Stimulated activated CD8-positive, alpha-beta memory T cell treated with anti-CD3 and anti-CD28 coated beads, Interleukin-7, amount 100 ng/mL, for 48 hours (primary cell): ENCODE measurements around the gene ADAM10.

Experiments
- DNase-seq, 2 donors: peaks; one replicate each; pipeline ENCODE4 v3.0.0-alpha.2; 2020; ENCODE audit warnings: low read depth in 1 of 2; ENCODE audit errors: extremely low read depth in 1 of 2

Gene ADAM10

DNA sequence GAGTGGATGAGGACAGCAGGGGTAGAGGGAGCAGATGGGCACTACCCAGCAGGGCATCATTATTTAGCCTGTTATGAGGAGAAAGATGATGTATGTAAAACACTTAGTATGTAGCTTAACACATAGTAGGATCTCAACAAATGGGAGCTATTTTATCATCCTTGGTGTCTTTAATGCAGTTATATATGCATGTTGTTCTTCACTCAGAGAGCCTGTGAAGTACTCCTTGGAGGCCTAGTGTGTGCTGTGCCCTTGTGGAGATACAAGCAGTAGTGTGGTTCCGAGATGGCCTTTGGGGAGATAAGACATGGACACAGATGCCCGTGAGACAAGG lies 193.5 kb downstream of the ADAM10 start:
- no peak for DNase-seq

DNA sequence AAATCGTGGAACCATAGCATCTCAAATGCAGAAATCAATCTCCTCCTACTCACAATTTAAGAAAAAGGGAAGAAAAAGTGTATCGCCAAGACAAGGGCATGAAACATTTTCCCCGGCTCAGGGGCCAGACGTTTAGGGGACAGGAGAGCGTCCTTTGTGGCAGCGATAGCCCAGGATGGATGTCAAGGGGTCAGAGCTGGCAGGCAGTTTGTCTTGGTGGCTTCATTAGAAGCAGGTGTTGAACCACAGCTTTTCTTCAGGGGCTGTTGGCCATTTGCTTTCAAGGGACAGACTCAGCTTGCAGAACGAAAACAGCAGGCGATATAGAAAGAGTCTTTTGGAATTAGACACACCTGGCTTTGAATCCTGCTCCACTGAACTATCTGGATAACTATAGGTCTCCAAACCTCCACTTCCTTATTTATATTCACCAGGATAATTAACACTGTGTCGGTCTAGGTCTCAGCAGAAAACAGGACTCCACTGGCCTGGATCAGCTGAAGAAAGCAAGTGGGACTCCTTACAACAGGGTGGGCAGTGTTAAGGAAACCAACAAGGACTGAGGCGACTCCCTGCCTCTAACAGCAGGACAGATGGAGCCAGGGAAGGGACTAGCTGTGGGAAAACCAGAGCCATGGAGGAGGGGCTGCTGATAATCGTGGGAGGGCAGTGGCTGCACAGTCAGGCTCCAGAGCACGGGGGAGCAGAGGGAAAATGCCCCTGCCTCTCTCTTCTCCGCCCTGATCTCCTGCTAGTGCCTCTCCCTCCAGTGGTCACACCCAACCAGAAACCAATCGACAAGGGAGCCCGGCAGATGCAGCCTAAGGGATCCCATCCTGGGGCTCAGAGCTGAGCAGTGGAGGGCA lies 194.1 kb downstream of the ADAM10 start:
- no peak for DNase-seq

- no peak for DNase-seq
These were observed 194.7 kb downstream of the ADAM10 start for GRCh38 chr15:58554758-58555157.

DNA sequence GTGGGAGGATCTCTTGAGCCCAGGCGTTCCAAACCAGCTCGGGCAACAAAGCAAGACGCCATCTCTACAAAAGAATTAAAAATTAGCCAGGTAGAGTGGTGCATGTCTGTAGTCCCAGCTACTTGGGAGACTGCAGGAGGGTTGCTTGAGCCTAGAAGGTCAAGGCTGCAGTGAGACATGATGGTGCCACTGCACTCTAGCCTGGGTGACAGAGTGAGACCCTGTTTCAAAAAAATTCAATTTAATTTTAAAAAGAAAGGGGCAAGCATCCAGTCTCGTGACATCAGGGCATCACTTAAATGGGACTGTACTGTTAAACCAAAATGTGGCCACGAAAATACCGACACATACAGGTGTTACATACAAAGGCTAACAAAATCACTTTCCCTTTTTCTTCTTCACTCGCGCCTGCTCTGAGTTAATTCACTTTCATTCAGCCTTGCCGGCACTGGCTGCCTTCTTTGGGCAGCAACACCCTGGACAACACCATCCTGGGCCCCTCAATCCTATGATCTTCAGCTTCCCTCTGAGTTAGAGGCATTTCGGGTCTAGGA lies 196.1 kb downstream of the ADAM10 start:
- DNase-seq, result no peak

GRCh38 chr15:58552505-58553364 lies 196.8 kb downstream of the ADAM10 start:
- DNase-seq, result no peak

- no peak for DNase-seq
These were observed 197.6 kb downstream of the ADAM10 start for GRCh38 chr15:58551764-58552504.

DNA sequence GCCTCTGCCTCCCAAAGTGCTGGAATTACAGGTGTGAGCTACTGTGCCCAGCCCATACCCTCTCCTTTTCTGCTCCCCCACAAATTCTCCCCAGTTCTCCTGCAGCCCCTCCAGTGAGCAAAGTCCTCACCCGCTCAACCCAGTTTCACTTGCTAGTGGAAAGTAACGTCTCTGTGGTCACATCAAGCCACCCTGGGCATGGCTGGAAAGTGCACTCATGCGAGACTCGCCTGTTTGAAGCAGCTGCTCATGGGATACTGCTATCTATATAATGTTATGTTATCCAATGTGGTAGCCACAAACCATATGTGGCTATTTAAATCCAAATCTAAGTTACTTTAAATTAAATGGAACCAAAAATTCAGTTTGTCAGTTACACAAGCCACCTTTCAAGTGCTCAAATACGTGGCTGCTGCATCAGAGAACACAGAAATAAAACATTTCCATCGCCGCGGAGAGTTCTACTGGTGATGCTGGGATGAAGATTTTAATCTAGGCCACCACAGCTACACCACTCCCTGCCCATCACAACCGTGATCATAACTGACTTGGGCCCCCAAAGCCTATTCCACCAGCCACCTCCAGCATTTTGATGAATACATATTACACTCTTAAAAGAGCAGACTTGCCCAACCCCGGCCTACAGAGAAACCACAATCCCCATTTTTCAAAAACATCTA lies 198.3 kb downstream of the ADAM10 start:
- DNase-seq, result peak in 1 of 2 donors; percentile 37

DNA sequence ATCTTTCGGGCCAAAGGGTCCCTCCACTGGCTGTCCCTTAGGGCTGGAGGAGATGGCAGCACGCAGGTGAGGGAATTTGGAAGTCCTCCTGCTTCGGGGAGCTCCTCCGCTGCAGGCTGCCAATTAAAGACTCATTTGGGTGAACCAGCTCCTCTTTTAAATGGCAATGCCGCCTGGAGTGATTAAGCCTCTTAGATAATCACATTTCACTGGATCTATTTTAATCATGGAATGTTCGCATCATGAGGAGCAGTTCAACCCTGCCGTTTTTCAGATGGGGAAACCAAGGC lies 199.8 kb downstream of the ADAM10 start:
- DNase-seq, result no peak

GRCh38 chr15:58549013-58549784 lies 200.3 kb downstream of the ADAM10 start:
- no peak for DNase-seq

DNA sequence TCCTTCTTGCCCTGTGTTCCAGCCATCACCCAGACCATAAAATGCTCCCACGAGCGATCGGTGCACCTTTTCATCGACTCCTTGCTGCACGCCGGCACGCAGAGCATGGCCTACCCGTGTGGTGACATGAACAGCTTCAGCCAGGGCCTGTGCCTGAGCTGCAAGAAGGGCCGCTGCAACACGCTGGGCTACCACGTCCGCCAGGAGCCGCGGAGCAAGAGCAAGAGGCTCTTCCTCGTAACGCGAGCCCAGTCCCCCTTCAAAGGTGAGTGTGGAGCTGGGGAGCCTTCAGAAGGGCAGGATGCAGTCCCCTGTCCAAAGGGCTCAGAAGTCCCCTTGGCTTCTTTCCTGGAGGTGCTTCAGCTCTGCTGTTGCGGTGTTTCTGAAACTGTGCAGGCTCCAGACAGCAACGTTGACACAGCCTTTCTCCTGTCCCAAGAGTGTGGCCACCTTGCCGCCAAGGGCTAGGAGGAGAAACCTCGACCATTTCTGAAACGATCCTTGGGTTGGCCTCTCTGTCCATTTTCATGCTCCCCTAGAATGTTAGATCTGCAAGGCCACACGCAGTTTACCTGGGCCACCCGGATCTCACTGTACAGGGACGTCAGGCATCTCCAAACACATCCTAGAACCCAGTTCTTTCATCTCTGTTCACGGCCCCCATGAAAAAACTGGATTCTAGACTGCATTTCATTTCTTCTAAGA lies 201.0 kb downstream of the ADAM10 start:
- no peak for DNase-seq

DNA sequence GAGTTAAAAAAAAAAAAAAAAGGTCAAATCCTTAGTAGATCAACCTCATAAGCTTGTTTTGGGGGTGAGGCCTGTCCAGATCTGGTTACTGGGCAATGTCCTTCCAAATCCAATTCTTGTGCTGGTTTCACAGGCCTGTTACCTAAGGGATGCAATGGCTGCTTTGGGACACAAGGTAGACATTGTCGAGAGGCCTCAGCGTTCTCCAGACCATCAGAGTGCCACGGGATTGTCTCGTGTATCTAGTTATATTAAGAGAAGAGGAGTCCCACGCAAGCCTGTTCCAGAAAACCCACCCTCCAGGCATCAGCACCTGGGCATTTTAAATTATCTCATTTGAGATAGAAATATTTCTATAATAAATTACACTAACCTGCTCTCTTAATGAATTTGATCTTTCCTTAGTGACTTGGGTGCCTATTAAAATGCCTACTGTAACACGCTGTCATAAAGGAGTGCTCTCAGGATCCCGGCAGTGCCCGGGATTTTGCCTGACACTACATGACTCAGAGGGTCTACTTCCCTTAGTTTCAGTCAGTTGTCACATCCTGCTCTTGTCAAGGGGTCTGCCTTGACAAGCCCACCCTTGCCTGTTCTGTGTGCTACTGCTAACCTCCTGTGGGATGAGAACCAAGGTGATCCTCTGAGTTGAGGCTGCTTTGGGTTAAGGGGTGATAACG lies 201.7 kb downstream of the ADAM10 start:
- no peak for DNase-seq

GRCh38 chr15:58546635-58547627 lies 202.6 kb downstream of the ADAM10 start:
- no peak for DNase-seq

DNA sequence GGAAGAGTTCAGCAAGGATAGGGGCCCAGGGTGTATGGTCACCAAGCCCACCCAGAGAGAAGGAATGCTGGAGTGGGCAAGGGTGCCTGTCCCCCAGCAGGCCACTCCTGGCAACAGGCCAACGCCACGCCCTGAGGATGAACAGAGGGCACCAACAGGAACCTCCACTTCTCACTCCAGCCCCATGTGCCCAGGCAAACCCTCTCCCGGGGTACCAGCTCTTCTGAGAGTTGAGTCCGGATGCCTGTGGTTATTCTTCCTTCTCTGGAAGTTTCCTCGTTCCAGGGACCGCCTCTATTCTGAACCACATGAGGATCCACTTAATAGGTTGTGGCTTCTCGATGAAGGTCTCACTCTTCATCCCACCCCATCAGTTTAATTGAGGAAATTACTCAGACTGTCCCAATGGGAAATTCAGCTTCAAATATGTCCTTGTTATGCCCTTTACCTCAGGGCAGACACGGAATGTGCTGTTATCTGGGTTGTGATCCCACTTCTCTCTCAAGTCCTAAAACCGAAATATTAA lies 203.4 kb downstream of the ADAM10 start:
- no peak for DNase-seq

DNA sequence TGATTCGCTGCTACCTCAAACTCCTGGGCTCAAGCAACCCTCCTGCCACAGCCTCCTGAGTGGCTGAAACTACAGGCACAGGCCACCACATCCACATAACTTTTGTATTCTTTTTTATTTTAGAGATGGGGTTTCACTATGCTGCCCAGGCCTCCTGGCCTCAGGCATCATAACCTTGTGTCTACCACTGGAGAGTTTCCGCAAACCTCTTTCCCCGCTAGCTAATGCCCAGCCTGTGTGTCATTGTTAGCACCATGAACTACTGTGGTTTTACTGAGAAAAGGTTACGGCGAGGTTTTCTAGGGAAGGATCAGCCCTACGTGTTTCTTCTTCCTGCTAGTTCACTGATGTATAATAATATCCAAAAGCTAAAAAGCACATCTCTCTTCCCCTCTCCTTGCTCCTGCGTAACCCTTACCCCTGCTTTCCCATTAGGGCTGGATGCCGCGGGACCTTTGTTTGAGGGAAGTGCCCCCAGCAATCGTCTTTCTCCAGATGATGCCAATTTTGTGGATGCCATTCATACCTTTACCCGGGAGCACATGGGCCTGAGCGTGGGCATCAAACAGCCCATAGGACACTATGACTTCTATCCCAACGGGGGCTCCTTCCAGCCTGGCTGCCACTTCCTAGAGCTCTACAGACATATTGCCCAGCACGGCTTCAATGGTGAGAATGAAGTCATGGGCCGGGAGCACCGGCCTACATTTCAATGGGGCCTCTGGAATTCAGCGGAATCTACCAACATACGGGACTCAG lies 204.0 kb downstream of the ADAM10 start:
- peak; percentile 33 to 49 for DNase-seq

DNA sequence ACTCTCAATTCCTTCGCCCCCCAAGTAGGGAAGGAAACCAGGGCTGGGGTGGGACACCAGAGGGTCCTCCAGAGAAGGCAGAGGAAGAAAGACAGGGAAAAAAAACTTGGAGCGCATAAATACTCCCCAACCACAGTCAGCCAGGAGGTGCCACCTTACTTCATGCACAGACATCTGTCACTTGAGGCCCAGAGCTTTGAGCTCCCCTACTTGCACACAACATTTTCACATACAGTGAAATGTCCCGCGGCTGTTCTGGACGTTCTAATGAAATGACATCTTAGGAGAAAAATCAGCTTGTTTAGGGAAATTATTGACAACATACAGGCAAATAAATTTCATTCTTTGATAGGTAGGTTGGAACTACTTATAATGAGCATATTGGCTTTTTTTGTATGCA lies 204.8 kb downstream of the ADAM10 start:
- no peak for DNase-seq

DNA sequence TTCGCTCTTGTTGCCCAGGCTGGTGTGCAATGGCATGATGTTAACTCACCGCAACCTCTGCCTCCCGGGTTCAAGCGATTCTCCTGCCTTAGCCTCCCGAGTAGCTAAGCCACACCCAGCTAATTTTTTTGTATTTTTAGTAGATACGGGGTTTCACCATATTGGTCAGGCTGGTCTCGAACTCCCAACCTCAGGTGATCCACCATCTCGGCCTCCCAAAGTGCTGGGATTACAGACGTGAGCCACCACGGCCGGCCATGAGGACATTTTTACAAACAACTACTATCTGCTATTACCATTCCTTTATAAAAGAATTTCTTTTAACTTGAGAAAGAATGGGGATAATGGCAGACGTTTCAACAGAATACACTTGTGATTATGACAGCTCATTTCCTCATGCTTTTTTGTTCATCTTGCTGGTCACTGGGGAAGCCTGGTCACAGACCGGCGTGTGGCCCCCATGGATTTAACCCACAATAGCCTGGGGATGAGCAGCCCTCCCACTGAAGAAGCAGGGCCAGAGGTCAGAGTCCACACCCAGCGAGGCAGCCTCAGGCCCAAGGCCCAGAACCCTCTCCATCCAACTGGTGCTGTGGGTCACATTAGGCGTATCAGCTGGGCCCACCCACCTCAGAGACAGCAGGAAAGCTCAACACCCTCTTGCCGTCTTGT lies 205.7 kb downstream of the ADAM10 start:
- no peak for DNase-seq
